Measurements from ENCODE around the gene CFDP1. TPM values are rescaled to one million over a fixed set of nuclear protein-coding genes. Genes with fewer than 3 reads are reported as not detected.

CFDP1 gene
- total RNA-seq, 1 donor from 2014 or later, result 71.6 TPM

DNA sequence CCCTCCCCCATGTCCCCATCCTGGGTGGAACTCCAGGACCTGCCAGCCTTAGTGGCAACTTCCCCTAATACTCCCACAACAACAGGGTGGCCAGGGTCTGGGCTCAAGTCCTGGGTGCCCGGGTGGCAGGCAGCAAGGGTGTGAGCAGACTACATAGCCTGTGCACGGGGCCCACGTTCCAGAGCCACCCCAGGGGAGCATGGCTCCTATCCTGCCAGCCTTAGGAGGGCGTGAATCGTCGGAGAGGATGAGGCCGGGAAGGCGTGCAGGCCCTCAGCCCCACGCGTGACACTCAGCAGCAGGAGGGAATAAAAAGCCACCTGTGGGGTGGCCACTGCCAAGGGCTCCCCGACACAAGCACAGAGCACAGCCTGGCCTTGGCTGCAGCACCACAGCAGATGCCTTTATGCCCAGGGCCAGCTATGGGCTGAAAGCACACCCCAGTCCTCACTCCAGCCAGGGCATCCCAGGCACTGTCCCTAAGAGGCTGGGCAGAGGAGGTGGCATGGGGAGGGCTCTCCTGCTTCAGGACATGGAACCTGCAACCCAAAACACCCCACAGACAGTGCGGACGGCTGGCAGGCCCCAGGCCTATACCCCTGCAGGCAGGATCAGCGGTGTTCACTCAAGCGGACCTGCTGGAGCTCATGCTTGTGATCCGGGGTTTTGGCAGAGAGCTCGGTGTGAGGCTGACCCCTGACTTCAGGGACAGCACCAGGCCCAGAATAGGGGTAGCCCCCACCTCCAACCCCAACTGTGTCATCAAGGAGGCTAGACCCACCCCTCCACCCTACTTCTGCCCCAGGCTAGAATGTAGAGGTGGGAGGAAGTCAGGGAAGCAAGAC is 184.5 kb downstream of the CFDP1 start:
- DNase-seq, result no peak

DNA sequence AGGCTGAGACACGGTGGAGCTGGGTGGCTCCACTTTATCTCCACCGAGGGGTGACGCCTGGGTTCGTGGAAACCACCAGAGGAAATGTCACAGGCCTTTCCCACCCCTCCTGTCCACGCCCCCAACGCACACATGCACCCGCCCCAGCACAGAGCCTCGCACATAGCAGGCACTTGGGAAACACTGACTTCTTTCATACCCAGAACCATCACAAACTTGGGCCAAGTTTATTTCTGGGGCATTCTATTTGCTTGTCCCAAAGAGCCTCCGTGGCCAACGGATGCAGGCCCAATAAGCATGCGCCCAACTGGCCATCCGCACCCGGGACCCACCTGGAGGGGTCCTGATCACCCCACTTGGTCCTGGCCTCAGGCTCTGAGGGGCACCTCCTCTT is 185.2 kb downstream of the CFDP1 start:
- DNase-seq, result no peak

DNA sequence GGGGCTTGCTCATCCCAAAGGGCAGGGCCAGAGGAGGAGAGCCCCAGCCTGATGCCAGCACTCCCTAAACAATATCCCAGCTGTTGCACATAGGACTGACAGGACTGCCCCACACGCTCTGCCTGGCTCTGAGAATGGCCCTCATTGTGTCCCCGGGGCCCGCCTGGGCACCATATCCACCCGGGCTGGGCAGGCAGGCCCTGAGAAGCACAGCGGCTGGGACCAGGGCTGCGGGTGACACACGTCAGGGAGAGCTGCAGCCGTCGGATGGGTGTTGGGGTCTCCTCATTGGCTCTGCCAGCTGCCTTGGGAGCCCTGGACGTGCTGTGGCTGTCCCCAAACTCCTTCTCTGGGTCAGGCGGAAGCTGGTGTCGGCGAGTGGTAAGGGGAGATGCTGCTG is 186.1 kb downstream of the CFDP1 start:
- DNase-seq, result no peak

DNA sequence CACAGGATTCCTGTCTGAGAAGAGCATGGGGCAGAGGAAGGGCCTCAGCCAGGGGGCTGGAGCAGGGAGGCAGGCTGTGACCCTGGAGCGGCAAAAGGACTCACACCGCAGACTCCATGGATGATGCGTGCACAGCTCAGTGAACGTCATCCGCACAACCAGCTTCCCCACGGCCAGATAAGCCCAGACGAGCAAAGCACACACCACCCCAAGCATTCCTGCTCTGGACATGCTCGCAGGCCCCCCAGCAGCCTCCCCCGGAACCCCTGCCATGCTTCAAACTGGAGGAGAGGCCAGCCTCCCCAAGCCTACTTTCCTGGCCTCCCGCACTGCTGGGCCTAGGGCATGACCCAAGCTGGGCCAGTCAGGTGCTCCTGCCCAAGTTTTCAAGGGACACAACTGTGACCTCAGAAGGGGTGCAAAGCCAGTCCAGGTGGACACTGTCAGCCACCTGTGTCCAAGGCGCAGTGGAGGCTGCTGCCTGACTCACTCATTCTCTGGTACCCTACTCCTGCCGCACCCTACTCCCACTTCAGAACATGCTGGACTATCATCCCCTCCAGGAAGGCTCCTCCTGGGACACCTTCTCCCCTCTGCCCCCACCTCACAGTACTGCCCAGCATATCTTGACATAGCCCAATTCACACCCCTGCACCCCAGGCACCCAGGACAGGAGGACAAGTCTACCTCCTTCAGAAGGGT is 186.6 kb downstream of the CFDP1 start:
- DNase-seq, result peak; percentile 56

DNA sequence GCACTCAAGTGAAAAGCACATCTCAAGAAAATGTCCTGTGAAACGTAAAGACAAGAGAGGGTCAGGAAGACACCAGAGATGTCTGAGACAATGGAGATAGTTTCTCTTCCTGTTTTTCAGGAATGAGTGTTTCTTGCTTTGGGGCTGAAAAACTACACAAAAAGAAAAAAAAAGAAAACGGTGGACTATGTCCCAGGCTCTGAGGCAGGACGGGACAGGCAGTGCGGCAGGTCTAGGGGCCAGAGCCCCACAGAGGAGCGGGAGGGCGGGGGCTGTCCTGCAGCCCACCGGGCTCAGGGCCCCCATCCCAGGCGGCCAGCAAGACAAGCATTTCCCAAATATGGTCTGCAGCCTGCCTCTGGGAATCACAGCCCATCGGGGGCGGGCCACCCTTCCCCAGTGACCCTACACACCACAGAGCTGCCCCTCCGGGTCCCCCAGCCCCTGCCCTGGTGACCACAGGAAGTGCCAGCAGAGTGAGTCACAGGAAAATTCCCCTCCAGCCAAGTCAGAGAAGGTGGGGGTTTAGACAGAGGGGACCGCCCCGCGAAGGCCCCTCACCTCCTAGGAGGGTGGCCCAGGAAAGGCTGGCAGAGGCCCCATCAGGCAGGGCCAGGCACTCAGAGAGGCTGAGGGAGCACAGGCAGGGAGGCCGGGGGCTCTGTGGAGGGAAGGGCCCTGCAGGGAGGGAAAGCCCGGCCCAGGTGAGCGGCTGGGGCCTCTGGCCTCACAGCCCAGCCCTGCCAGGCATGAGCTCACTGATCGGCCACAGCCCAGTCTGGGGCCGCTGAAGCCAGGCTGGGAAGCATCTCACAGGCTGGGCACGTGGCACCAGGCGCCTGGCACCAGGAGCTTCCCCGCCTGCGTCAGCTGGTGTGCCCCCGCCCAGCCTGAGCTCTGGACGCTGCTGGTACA is 188.2 kb downstream of the CFDP1 start:
- peak; percentile 95 for DNase-seq

DNA sequence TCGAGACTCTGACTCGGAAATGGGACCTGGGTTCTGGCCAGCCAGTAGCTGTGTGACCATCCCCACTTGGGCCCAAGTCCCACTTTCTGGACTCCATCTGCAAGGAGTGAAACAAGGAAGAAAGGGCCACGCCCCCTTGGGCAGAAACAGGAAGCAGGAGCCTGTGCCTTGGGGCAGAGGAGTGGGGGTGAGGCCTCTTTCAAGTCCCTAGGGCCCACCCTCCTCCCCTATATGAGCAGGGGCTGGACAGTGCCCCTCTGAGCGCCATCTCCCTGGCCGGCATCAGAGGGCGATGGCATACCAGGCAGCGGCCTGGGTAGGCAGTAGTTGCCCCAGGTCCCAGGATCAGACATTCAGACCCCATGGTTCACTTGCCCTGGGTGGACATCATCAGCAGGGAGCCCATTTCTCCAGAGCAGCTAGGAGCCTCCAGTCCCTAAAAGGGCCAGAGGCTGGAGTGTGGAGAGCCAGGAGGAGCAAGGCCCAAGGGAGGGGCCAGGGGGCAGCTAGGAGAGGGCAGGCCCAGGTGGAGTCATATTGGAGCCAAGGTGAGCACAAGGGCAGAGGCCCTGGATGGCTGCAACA is 189.0 kb downstream of the CFDP1 start:
- peak; percentile 66 for DNase-seq

Other genes starting within 250 kb of the CFDP1 start
- gene CTRB2, start 226.3 kb downstream of the CFDP1 start, total RNA-seq, result not detected in 2 replicates
- not detected in 2 replicates for gene CTRB1, start 214.5 kb downstream of the CFDP1 start, total RNA-seq
- 141 and 300 TPM in 2 replicates for gene BCAR1, start 181.9 kb downstream of the CFDP1 start, total RNA-seq
- 36.2 and 56.2 TPM in 2 replicates for gene TMEM170A, start 31.2 kb upstream of the CFDP1 start, total RNA-seq
- gene CHST6, start 61.9 kb upstream of the CFDP1 start, total RNA-seq, result 1.2 and 1.9 TPM in 2 replicates
- gene CHST5, start 102.6 kb upstream of the CFDP1 start, total RNA-seq, result not detected in 2 replicates
- gene TMEM231, start 122.7 kb upstream of the CFDP1 start, total RNA-seq, result 8.0 and 13.7 TPM in 2 replicates
- gene GABARAPL2, start 132.9 kb upstream of the CFDP1 start, total RNA-seq, result 89.5 and 91.2 TPM in 2 replicates
- 99.0 and 104 TPM in 2 replicates for gene ADAT1, start 189.8 kb upstream of the CFDP1 start, total RNA-seq
- 184 and 218 TPM in 2 replicates for gene KARS1, start 214.2 kb upstream of the CFDP1 start, total RNA-seq
- 54.4 and 66.4 TPM in 2 replicates for gene TERF2IP, start 214.3 kb upstream of the CFDP1 start, total RNA-seq
- gene CPHXL2, start 243.5 kb upstream of the CFDP1 start, total RNA-seq, result not detected in 2 replicates

Measured in dermis blood vessel endothelial cell (primary cell).